ENCODE measurements around the gene WDR59.
"Not testable (repeated sequence)": the region's sequence is repeated elsewhere in the genome, so short reads cannot be mapped to it uniquely, and the experiment has no call there.

The WDR59 gene

DNA sequence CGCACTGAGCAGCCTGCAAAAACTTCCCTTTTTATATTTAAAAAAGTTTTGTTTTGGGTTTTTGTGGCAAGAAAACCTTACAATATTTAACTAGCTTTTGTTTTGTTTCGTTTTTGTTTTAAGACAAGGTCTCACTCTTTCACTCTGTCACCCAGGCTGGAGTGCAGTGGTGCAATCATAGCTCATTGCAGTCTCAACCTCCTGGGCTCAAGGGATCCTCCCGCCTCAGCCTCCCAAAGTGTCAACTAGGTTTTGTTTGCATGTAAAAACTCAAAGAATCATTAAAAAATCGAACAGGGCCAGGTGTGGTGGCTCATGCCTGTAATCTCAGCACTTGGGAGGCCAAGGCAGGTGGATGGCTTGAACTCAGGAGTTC, 132.4 kb downstream of the WDR59 start:
- DNase-seq (ENCODE audit: low read depth in 3 of 3), result no peak

DNA sequence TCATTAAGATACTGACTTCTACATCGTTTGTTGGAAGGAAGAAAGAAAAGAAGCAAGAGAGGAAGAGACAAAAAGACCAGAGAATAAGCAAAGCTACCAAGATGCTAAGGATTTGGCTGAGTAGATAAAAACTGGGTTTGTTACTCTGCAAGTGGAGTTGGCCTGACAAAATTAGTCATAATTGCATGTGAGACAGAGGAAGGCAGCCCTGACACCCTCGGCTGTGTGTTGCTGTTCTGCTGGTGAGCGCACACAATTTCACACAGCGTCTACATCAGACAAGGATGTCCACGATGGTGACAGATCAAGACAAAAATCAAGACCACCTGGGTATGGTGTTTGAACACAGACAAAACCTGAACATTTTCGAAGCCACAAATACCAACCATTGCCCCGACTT, 134.9 kb downstream of the WDR59 start:
- DNase-seq (ENCODE audit: low read depth in 3 of 3), result no peak

DNA sequence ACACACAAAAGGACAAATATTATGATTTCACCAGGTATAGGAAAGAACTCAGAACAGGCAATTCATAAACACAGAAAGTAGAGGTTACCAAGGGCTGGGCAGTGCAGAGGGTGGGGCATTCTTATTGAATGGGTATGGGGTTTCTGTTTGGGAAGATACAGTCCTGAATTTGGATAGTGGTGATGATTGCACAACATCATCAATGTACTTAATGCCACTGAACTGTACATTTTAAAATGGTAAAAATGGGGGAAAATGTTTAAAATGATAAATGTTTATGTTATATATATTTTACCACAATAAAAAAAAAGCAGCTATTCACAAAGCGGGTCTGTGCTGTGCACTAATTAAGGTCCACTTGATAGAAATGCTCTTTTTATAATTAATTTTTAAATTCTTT, 137.7 kb downstream of the WDR59 start:
- no peak for DNase-seq (ENCODE audit: low read depth in 3 of 3)

DNA sequence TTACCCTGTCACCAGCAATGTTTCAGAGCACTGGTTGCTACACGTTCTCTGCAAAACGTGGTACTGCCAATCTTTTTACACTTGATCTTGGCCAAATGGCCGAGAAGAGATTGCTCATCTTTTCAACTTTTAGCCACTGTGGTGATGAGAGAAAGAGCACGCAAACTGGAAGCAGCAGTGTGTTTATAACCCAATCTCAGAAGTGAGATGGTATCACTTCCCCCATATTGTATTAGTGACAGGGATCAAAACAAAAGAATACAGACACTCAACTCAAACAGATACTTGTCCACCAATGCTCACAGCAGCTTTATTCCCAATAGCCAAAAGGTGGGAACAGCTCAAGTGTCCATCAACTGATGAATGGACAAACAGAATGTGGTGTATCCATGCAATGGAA, 138.2 kb downstream of the WDR59 start:
- DNase-seq (ENCODE audit: low read depth in 3 of 3), result no peak

DNA sequence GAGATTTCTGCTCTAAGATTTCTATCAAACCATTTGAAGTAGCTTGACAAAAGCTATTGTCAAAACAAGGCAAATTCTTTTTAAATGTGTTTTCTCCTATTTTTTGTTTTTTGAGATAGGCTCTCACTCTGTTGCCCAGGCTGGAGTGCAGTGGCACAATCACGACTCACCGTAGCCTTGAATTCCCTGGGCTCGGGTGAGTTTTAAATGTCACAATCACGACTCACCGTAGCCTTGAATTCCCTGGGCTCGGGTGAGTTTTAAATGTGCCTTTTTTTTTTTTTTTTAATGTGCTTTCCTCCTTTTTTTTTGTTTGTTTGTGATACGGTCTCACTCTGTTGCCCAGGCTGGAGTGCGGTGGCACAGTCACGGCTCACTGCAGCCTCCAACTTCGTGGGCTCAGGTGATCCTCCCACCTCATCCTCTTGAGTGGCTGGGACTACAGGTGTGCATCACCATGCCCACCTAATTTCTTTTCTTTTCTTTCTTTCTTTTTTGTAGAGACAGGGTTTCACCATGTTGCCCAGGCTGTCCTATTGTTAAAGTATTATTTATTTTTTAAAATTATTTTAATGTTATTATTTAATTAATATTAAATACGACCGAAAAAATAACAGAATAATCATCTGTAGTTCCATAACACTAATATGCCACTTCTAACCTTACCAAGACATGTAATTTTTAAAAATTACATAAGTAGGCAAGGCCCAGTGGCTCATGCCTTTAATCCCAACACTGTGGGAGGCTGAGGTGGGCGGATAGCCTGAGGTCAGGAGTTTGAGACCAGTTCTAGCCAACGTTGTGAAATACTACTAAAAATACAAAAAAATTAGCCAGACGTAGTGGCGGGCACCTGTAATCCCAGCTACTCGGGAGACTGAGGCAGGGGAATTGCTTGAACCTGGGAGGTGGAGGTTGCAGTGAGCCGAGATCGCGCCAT, 140.6 kb downstream of the WDR59 start:
- no peak for DNase-seq (ENCODE audit: low read depth in 3 of 3)

DNA sequence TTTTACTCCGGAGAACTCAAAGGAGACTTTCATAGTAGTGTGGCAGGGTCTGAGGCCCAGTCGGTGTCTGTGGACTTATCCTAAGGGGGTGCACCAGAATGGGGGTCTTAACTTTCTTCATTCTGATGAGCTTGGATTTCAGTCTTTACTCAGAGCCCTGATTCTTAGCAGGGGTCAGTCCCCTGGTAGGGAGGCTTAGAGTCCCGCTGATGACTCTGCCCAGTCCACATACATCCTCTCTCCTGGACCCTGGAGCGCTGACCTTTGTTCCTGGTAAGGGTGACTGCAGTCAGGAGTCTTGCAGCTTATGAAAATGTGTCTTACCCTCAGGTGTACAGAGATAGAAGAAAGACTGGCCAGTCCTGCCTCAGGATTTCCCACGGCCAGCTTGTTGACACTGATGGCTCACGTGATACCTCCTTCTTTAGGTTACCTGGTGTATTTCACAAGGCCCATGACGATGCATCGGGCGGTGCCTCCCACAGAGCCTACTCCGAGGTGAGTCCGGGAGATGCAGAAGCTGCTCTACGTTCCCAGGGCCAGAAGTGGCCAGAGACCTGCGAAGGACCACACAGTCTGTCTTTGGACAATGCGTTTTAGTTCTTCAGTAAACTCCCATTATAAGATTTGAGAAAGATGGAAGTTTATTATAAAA, 141.4 kb downstream of the WDR59 start:
- DNase-seq (ENCODE audit: low read depth in 3 of 3), result not testable (repeated sequence)

DNA sequence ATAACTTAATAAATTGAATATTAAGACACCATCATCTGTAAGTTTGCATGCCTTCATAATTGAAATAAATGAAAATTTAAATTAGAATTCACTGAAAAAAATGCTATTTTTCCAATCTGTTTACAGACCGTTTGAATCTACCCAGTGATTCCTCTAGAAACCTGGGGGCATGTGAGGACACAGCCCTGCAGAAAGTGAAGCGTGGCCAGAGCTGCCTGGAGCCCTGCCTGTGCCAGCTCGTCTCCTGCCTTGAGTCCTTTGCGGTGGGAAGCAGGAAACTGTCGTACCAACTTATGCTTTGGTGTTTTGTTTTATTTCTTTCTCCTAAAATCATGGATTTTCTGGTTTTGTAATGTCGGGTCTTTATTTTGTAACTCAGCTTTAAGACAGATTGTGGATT, 142.5 kb downstream of the WDR59 start:
- DNase-seq (ENCODE audit: low read depth in 3 of 3), result no peak

DNA sequence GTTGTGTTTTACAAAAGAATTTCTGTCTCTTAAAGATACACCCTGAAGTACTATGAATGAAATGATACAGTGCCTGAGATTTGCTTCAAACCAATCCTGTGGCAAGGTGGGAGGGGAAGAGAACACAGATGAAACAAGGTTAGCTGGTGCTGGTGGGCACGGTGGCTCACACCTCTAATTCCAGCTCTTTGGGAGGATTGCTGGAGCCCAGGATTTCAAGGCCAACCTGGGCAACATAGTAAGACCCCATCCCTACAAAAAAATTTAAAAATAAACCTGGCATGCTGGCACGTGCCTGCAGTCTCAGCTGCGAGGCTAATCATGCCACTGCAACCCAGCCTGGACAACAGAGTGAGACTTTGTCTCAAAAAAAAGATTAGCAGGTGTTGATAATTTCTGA, 143.0 kb downstream of the WDR59 start:
- DNase-seq (ENCODE audit: low read depth in 3 of 3), result no peak

DNA sequence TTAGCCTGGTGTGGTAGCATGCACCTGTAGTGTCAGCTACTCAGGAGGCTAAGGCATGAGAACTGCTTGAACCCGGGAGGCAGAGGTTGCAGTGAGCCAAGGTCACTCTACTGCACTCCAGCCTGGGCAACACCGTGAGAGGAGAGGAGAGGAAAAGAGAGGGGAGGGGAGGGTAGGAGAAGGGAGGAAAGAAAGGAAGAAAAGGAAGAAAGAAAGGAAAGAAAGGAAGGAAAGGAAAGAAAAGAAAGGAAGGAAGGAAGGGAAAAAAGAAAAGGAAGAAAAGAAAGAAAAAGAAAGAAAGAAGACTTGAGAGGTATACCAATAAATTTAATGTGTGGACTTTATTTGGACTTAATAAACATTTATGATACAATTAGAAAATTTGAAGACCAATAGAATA, 143.5 kb downstream of the WDR59 start:
- DNase-seq (ENCODE audit: low read depth in 3 of 3), result no peak

DNA sequence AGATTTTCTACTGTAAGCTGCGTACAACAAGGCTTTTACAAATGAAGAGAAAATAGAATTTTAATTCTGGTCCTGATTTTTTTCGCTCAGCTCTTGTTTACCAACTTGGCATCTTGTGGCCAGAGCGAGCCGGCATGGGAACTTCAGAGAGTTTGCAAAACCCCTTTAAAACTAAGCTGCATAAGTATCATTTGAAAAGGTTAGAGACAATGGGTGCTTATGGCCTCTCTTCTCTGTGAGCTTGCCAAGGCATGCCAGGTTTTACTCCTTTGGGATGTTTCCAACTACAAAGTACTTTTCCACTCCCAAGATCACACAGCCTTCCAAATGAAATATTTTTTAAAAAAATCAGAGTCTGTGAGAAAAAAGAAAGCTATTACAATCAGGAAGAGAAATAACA, 147.9 kb downstream of the WDR59 start:
- no peak for DNase-seq (ENCODE audit: low read depth in 3 of 3)

DNA sequence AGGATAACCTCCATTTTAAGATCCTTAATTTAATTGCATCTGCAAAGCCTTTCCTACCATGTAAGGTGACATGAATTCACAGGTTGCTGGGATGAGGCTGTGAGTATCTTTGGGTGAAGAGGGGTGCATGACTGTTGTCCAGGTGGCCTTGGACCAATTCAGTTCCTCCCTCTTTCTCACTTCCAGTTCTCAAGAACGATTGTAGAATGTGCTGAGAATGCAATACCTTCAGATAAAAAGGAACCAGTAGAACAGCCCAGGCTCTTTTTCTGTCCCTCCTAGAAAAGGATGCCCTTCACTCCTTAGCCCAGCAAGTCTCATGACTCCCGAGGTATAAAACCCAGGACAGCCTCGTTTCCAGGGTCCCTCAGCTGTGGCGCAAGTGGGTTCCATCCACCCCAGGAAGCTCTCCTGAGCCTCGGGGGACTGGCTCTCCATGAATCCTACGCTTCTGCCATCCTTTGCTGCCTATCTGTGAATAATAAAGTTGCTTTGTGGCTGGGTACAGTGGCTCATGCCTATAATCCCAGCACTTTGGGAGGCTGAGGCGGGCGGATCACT, 148.7 kb downstream of the WDR59 start:
- no peak for DNase-seq (ENCODE audit: low read depth in 3 of 3)

DNA sequence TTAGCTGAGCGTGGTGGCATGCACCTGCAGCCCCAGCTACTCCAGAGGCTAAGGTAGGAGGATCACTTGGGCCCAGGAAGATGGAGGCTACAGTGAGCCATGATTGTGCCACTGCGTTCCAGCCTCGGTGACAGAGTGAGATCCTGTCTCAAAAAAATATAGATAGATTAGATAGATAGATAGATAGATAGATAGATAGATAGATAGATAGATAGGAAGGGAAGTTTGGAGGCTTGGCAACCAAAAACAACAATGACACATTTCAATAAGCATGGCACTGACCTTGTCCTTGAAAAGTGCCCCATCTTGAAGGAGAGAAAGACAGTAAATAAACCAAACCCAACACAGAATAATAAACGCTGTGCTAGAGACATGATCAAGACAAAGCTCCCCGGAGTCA, 152.7 kb downstream of the WDR59 start:
- DNase-seq (ENCODE audit: low read depth in 3 of 3), result no peak

DNA sequence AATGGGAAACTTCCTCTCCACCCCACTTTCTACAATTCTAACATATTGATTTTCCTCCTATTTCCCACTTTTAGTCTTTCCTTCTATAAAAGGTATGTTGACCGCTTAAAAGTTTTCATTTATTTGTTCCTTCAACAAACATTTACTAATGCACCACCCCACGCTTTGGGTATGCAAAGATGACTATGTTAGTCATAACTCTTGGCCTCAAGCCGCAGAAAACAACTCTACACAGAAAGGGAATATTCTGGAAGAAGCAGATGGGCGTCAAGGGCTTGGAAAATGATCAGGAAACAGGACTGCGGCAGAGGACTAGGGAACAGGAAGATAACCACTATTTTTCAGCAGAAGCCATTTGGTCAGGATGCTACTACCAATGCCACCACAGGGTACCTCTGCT, 153.5 kb downstream of the WDR59 start:
- no peak for DNase-seq (ENCODE audit: low read depth in 3 of 3)

DNA sequence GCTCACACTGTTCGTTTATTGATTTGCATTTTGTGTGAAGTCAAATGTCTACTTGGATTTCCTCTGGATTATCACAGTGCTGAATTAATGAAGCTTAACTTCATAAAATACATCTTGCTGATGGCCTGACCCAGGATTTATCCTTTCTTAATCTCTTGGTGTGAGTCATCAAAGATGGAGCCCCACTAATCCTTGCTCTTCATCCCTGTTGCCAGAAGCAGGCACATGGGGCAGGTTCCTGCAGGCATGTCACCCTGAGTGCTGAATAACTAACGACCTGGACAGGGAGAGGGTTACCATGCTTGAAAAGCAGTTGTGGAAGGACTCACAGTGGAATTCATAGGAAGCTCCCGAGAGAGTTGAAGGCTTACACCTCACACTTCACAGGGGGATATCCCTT, 154.3 kb downstream of the WDR59 start:
- DNase-seq (ENCODE audit: low read depth in 3 of 3), result no peak

DNA sequence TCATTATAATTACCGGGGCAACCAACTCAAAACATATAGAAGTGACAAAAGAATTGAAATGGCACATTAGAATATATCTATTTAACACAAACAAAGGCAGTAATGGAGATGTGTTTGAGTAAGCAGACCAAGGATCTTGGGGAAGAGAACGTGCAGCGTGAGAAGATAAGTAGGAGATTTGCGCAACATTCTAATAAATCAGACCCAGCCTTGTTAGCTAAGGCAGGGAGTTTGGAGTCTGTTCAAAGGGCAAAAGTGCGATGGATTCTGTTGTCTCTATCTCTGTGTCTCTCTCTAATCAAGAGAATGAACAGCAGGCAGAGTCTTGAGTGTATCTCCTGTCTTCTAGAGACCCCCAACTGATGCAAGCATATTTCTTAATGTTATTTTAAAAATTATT, 155.3 kb downstream of the WDR59 start:
- no peak for DNase-seq (ENCODE audit: low read depth in 3 of 3)

DNA sequence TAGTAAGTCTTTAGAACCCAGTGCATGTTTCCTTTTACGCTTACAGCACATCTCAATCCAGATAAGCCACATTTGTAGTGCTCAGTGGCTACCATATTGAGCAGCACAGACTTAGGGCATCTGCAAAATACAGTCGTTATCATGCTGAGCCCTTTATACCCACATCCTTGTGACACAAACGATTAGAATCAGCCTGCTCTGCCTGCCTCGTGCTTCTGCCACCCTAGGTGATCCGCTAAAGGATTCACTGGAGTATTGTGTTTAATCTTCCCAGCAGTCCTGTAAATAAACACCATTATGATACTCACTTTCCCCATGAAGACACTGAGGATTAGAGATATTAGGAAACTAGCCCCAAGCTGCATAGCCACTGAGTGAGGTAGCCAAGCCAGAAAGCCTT, 159.0 kb downstream of the WDR59 start:
- DNase-seq (ENCODE audit: low read depth in 3 of 3), result no peak

DNA sequence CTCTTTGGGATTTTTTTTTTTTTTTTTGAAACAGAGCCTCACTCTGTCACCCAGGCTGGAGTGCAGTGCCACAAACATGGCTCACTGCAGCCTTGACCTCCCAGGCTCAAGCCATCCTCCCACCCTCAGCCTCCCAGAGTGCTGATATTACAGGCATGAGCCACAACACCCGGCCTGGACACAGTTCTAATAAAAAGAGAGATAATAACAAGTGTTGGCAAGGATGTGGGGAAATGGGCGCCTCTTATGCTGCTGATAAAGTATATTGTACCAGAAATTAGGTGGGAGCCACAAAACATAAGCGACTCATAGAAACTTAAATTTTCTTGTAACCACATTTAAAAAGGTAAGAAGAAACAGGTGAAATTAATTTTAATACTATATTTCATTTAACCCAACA, 159.9 kb downstream of the WDR59 start:
- DNase-seq (ENCODE audit: low read depth in 3 of 3), result no peak
